Measurements from ENCODE around the gene SHC3. TPM values are rescaled to one million over a fixed set of nuclear protein-coding genes. Genes with fewer than 3 reads are reported as not detected.

SHC3 gene
- polyA plus RNA-seq, 3 donors = not detected

GRCh38 chr9:89225587-89225986 is 47.0 kb upstream of the SHC3 start:
- Mint-ChIP-seq H3K36me3 (no peaks in the 10 kb centered on the region), H3K27me3 (ENCODE audit: low read depth in 3 of 3) (peaks cover 15 to 34% (median 18%) of the 10 kb centered on the region in 3 donors), H3K27ac (no peak overlapping the region), H3K4me1 (no peaks in the 10 kb centered on the region), H3K9me3 (peaks cover 0 to 3% (median 2%) of the 10 kb centered on the region in 7 donors), H3K4me3 (peak overlapping the region in 1 of 2 donors; percentile 26)
- Histone ChIP-seq H3K36me3 (replicated peaks in 1 of 2; ENCODE audit: control insufficient read depth in 1 of 2, insufficient read depth in 2 of 2, low read length in 2 of 2) (no peaks in the 10 kb centered on the region), H3K4me1 (ENCODE audit: control insufficient read depth in 1 of 2, insufficient read depth in 2 of 2, low read length in 2 of 2) (no peaks in the 10 kb centered on the region), H3K9ac (ENCODE audit: insufficient read depth, low read length, poor library complexity, severe bottlenecking) (no peak overlapping the region), H3K79me2 (ENCODE audit: insufficient read depth, low read length) (no peaks in the 10 kb centered on the region), H3K4me3 (replicated peaks in 1 of 3; ENCODE audit: low read depth in 2 of 3, low read length in 3 of 3) (no peak overlapping the region), H2AFZ (ENCODE audit: insufficient read depth, low read depth, low read length, poor library complexity, severe bottlenecking) (no peak overlapping the region), H3K27ac (ENCODE audit: low read depth in 1 of 2, low read length in 2 of 2) (no peak overlapping the region), H3K9me3 (replicated peaks in 1 of 2; ENCODE audit: control insufficient read depth in 1 of 2, insufficient read depth in 1 of 2, low read length in 2 of 2) (no peaks in the 10 kb centered on the region), H4K20me1 (ENCODE audit: insufficient read depth, low read length) (no peaks in the 10 kb centered on the region), H3K27me3 (ENCODE audit: control insufficient read depth in 2 of 2, insufficient read depth in 2 of 2, low read length in 2 of 2) (peaks cover 3 to 21% of the 10 kb centered on the region in 2 donors), H3K4me2 (replicated peaks; ENCODE audit: extremely low read depth, low read length, poor library complexity, severe bottlenecking) (no peak overlapping the region)
- DNase-seq = no peak
- no peak for TF ChIP-seq CTCF (IDR thresholded peaks at IDR 0.05)
- WGBS (ENCODE audit: insufficient coverage) = 63% methylated on average over 2 of the region's 5 CpGs
- intact Hi-C loops (cut with micrococcal nuclease) = no loop called here

- intact Hi-C loops (cut with micrococcal nuclease) = no loop called here
- Histone ChIP-seq H3K79me2 (ENCODE audit: insufficient read depth, low read length) (no peaks in the 10 kb centered on the region), H3K27ac (ENCODE audit: low read depth in 1 of 2, low read length in 2 of 2) (no peak overlapping the region), H2AFZ (ENCODE audit: insufficient read depth, low read depth, low read length, poor library complexity, severe bottlenecking) (no peak overlapping the region), H3K4me3 (replicated peaks in 1 of 3; ENCODE audit: low read depth in 2 of 3, low read length in 3 of 3) (no peak overlapping the region), H4K20me1 (ENCODE audit: insufficient read depth, low read length) (no peaks in the 10 kb centered on the region), H3K36me3 (replicated peaks in 1 of 2; ENCODE audit: control insufficient read depth in 1 of 2, insufficient read depth in 2 of 2, low read length in 2 of 2) (no peaks in the 10 kb centered on the region), H3K9ac (ENCODE audit: insufficient read depth, low read length, poor library complexity, severe bottlenecking) (no peak overlapping the region), H3K9me3 (replicated peaks in 1 of 2; ENCODE audit: control insufficient read depth in 1 of 2, insufficient read depth in 1 of 2, low read length in 2 of 2) (no peaks in the 10 kb centered on the region), H3K4me2 (replicated peaks; ENCODE audit: extremely low read depth, low read length, poor library complexity, severe bottlenecking) (no peak overlapping the region), H3K27me3 (ENCODE audit: control insufficient read depth in 2 of 2, insufficient read depth in 2 of 2, low read length in 2 of 2) (peaks cover 1 to 19% of the 10 kb centered on the region in 2 donors), H3K4me1 (ENCODE audit: control insufficient read depth in 1 of 2, insufficient read depth in 2 of 2, low read length in 2 of 2) (no peaks in the 10 kb centered on the region)
- no peaks in the 10 kb centered on the region for H3K36me3 Mint-ChIP-seq
- no peaks in the 10 kb centered on the region for H3K4me1 Mint-ChIP-seq
- DNase-seq = no peak
- H3K27ac Mint-ChIP-seq = no peak overlapping the region
- peaks cover 0 to 3% (median 2%) of the 10 kb centered on the region in 7 donors for H3K9me3 Mint-ChIP-seq
- WGBS (ENCODE audit: insufficient coverage) = 100% methylated on average over 3 of the region's 4 CpGs
- no peak overlapping the region for H3K4me3 Mint-ChIP-seq
- H3K27me3 Mint-ChIP-seq (ENCODE audit: low read depth in 3 of 3) = peaks cover 14 to 30% (median 14%) of the 10 kb centered on the region in 3 donors
- no peak for TF ChIP-seq CTCF (IDR thresholded peaks at IDR 0.05)
These were observed 46.4 kb upstream of the SHC3 start for GRCh38 chr9:89225036-89225435.
